ENCODE data around the gene STAG3. TPM values are rescaled to one million over a fixed set of nuclear protein-coding genes. Genes with fewer than 3 reads are reported as not detected.

The STAG3 gene
- total RNA-seq, 2 donors from 2014 or later: not detected

DNA sequence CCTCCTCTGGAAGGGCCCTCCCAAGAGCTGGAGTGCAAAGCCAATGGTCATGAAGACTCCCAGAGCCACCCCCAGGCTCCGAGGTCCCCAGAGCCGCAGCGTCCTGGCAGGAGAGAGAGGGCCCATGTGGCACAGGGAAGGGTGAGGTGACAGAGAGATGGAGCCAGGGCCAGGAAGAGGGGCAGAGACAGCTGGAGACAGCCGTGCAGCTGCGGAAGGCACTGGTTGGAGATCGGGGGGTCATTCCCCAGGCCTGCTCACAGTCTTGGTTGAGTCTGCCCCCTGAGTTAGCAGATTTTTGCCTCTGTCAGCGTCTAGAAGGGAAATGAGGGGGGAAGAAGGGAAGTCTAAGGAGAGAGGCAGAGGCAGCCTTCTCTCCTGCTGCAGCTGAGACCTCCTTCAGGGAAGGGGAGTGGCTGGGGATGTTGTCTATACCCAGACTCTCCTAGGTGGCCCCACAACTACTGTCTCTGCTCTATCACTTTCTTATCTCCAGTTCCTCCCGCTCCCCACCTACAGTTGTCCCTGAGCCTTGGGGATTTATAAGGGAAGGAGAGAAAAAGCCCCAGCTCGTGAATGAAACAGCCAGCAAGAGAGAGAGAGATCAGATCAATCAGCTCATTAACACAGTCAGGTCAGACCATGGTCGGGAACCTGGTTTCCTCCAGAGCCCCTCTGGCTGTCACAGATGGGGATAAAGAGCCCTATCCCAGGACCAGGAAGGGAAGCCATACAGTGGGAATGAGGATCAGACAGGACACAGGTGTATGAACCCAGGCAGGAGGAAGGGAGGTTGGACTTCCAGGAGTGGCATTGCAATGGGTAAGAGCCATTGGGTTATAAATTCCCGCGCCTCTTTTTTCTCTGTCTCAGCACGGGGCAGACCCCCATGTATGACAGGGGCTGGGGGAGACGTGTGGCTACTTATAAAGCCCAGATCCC lies 10.5 kb upstream of the STAG3 start:
- intact Hi-C loops (cut with DNase I): no loop called here
- Histone ChIP-seq H3K27ac (no peak overlapping the region), H3K4me3 (no peak overlapping the region), H3K36me3 (replicated peaks in 1 of 2; ENCODE audit: insufficient read depth in 1 of 2, low read depth in 2 of 2) (no peaks in the 10 kb centered on the region), H3K9me3 (no peaks in the 10 kb centered on the region), H3K4me1 (peaks cover 31% of the 10 kb centered on the region), H3K27me3 (peaks cover 0 to 46% of the 10 kb centered on the region in 2 donors)
- DNase-seq: no peak
- no peak for ATAC-seq
- no peak for TF ChIP-seq POLR2A (IDR thresholded peaks at IDR 0.05)
- TF ChIP-seq CTCF (IDR thresholded peaks at IDR 0.05): no peak
- WGBS, 2 donors: 36 to 45% methylated on average over 13 to 14 of the region's 14 CpGs

DNA sequence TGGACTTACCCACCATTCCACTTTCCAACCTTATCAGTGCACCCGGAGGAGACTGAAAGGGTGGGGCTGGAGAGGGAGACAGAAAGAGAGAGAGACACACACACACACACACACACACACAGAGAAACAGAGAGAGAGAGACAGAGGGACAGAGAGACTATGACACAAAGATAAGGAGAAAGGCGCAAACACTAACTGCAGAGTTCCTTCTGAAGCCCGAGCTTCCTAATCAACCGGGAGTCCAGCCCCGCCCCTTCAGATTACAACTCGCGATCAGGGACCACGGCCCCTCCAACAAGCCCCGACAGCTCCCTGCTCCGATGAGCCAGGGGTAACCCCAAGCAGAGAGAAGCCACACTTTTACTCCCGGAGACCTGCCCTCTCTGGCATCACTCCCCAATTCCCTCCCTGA lies 9.8 kb upstream of the STAG3 start:
- no peak for TF ChIP-seq CTCF (IDR thresholded peaks at IDR 0.05)
- no peak for TF ChIP-seq POLR2A (IDR thresholded peaks at IDR 0.05)
- 2 to 8% methylated on average over 11 of the region's 11 CpGs for WGBS, 2 donors
- peaks cover 31% of the 10 kb centered on the region for H3K4me1 ChIP-seq
- intact Hi-C loops (cut with DNase I): no loop called here
- no peak overlapping the region for H3K27ac ChIP-seq
- no peaks in the 10 kb centered on the region for H3K36me3 ChIP-seq (replicated peaks in 1 of 2; ENCODE audit: insufficient read depth in 1 of 2, low read depth in 2 of 2)
- peaks cover 0 to 46% of the 10 kb centered on the region in 2 donors for H3K27me3 ChIP-seq
- ATAC-seq (peak; percentile 4), DNase-seq (no peak)
- no peaks in the 10 kb centered on the region for H3K9me3 ChIP-seq
- no peak overlapping the region for H3K4me3 ChIP-seq

- H3K36me3 ChIP-seq (replicated peaks in 1 of 2; ENCODE audit: insufficient read depth in 1 of 2, low read depth in 2 of 2): no peaks in the 10 kb centered on the region
- peaks cover 0 to 46% of the 10 kb centered on the region in 2 donors for H3K27me3 ChIP-seq
- no peak overlapping the region for H3K27ac ChIP-seq
- TF ChIP-seq POLR2A (IDR thresholded peaks at IDR 0.05): no peak
- TF ChIP-seq CTCF (IDR thresholded peaks at IDR 0.05): no peak
- H3K4me3 ChIP-seq: no peak overlapping the region
- DNase-seq (no peak), ATAC-seq (no peak)
- intact Hi-C loops (cut with DNase I): no loop called here
- 76 to 83% methylated on average over 11 of the region's 11 CpGs for WGBS, 2 donors
- H3K4me1 ChIP-seq: peaks cover 31% of the 10 kb centered on the region
- H3K9me3 ChIP-seq: no peaks in the 10 kb centered on the region
Measured at GRCh38 chr7:100169147-100169850, 8.4 kb upstream of the STAG3 start.

- TF ChIP-seq POLR2A (IDR thresholded peaks at IDR 0.05) (no peak), CTCF (IDR thresholded peaks at IDR 0.05) (no peak)
- ATAC-seq (no peak), DNase-seq (no peak)
- Histone ChIP-seq H3K27me3 (peaks cover 0 to 46% of the 10 kb centered on the region in 2 donors), H3K27ac (no peak overlapping the region), H3K36me3 (replicated peaks in 1 of 2; ENCODE audit: insufficient read depth in 1 of 2, low read depth in 2 of 2) (no peaks in the 10 kb centered on the region), H3K4me3 (no peak overlapping the region), H3K9me3 (no peaks in the 10 kb centered on the region), H3K4me1 (peaks cover 31% of the 10 kb centered on the region)
- intact Hi-C loops (cut with DNase I): no loop called here
- WGBS, 2 donors: 72 to 84% methylated on average over 11 of the region's 11 CpGs
Measured at GRCh38 chr7:100170101-100170897, 7.4 kb upstream of the STAG3 start.

All from body of pancreas (tissue), 4 donors.